WI38 (cell line): ENCODE measurements around the gene GPR135.

ENCODE experiments used
- H3K4me3 ChIP-seq: 2 replicates; pipeline ENCODE4 v1.5.1; 2011; ENCODE audit warnings: low read depth, mild to moderate bottlenecking, control low read depth, low read length
- CTCF ChIP-seq: IDR thresholded peaks from 2 replicates; pipeline ENCODE4 v1.5.1; 2012; ENCODE audit warnings: low read depth, mild to moderate bottlenecking, control low read depth, low read length

Gene GPR135

GRCh38 chr14:59419303-59419702 lies 45.9 kb downstream of the GPR135 start:
- no peak overlapping the region for H3K4me3 ChIP-seq
- TF ChIP-seq CTCF = no peak

- H3K4me3 ChIP-seq = no peak overlapping the region
- no peak for TF ChIP-seq CTCF
Observed at GRCh38 chr14:59417311-59417710, 47.9 kb downstream of the GPR135 start.

- no peak overlapping the region for H3K4me3 ChIP-seq
- TF ChIP-seq CTCF = no peak
Observed at GRCh38 chr14:59415836-59416602, 49.2 kb downstream of the GPR135 start.
